Nephron progenitor cell (in vitro differentiated cells): ENCODE measurements around the gene RALGAPA1.
"Not testable (repeated sequence)": the region's sequence is repeated elsewhere in the genome, so short reads cannot be mapped to it uniquely, and the experiment has no call there.

ENCODE experiments used
- DNase-seq: peaks from one replicate; pipeline ENCODE4 v3.0.0; 2021
- H3K27ac Mint-ChIP-seq: 2 replicates; pipeline ENCODE4 v1.8.0; 2021; ENCODE audit warnings: mild to moderate bottlenecking, moderate library complexity, mixed read lengths
- H3K27me3 Mint-ChIP-seq: 2 replicates; pipeline ENCODE4 v1.8.0; 2021; ENCODE audit warnings: mild to moderate bottlenecking, low read depth, mixed read lengths; ENCODE audit not compliant: poor library complexity
- H3K36me3 Mint-ChIP-seq: 2 replicates; pipeline ENCODE4 v1.8.0; 2021; ENCODE audit warnings: low read depth, mixed read lengths
- H3K4me1 Mint-ChIP-seq: 2 replicates; pipeline ENCODE4 v1.8.0; 2021; ENCODE audit warnings: mixed read lengths
- H3K4me3 Mint-ChIP-seq: 2 replicates; pipeline ENCODE4 v1.8.0; 2021; ENCODE audit warnings: mild to moderate bottlenecking, moderate library complexity, mixed read lengths
- H3K9me3 Mint-ChIP-seq: 2 replicates; pipeline ENCODE4 v1.8.0; 2021; ENCODE audit warnings: mild to moderate bottlenecking, moderate library complexity, mixed read lengths
- CTCF ChIP-seq: fragments of 200-600 bp; sonication (generic); IDR thresholded peaks from 2 replicates; pipeline ENCODE4 v1.5.0; 2021; ENCODE audit warnings: antibody characterized with exemption

Gene RALGAPA1

GRCh38 chr14:35637269-35637668, 171.8 kb downstream of the RALGAPA1 start:
- Mint-ChIP-seq H3K27ac (no peak overlapping the region), H3K9me3 (peaks cover 34% of the 10 kb centered on the region), H3K4me3 (no peak overlapping the region), H3K36me3 (peaks cover 65% of the 10 kb centered on the region), H3K4me1 (no peaks in the 10 kb centered on the region), H3K27me3 (peaks cover 4% of the 10 kb centered on the region)
- TF ChIP-seq CTCF, result no peak
- no peak for DNase-seq

GRCh38 chr14:35632676-35633075, 176.4 kb downstream of the RALGAPA1 start:
- Mint-ChIP-seq H3K36me3 (peaks cover 20% of the 10 kb centered on the region), H3K9me3 (peaks cover 9% of the 10 kb centered on the region), H3K27ac (no peak overlapping the region), H3K27me3 (no peaks in the 10 kb centered on the region), H3K4me3 (no peak overlapping the region), H3K4me1 (no peaks in the 10 kb centered on the region)
- DNase-seq, result no peak
- no peak for TF ChIP-seq CTCF

- Mint-ChIP-seq H3K9me3 (peaks cover 5% of the 10 kb centered on the region), H3K4me1 (no peaks in the 10 kb centered on the region), H3K27ac (no peak overlapping the region), H3K27me3 (no peaks in the 10 kb centered on the region), H3K4me3 (no peak overlapping the region), H3K36me3 (peaks cover 16% of the 10 kb centered on the region)
- TF ChIP-seq CTCF, result no peak
- DNase-seq, result no peak
Measured at GRCh38 chr14:35632271-35632670, 176.8 kb downstream of the RALGAPA1 start.

- H3K27me3 Mint-ChIP-seq, result no peaks in the 10 kb centered on the region
- H3K27ac Mint-ChIP-seq, result no peak overlapping the region
- no peak for TF ChIP-seq CTCF
- DNase-seq, result no peak
- H3K4me1 Mint-ChIP-seq, result no peaks in the 10 kb centered on the region
- H3K36me3 Mint-ChIP-seq, result peaks cover 5% of the 10 kb centered on the region
- H3K4me3 Mint-ChIP-seq, result no peak overlapping the region
- H3K9me3 Mint-ChIP-seq, result no peaks in the 10 kb centered on the region
Measured at GRCh38 chr14:35631071-35631805, 177.9 kb downstream of the RALGAPA1 start.

- Mint-ChIP-seq H3K9me3 (no peaks in the 10 kb centered on the region), H3K27ac (peak overlapping the region; percentile 4), H3K4me1 (no peaks in the 10 kb centered on the region), H3K4me3 (no peak overlapping the region), H3K36me3 (peaks cover 11% of the 10 kb centered on the region), H3K27me3 (no peaks in the 10 kb centered on the region)
- TF ChIP-seq CTCF, result no peak
- DNase-seq, result no peak
Measured at GRCh38 chr14:35628989-35629388, 180.1 kb downstream of the RALGAPA1 start.

GRCh38 chr14:35626947-35627346, 182.1 kb downstream of the RALGAPA1 start:
- H3K4me3 Mint-ChIP-seq, H3K27ac Mint-ChIP-seq, H3K9me3 Mint-ChIP-seq, DNase-seq, H3K4me1 Mint-ChIP-seq, H3K27me3 Mint-ChIP-seq: not testable (repeated sequence)
- peaks cover 25% of the 10 kb centered on the region for H3K36me3 Mint-ChIP-seq

GRCh38 chr14:35621996-35622395, 187.1 kb downstream of the RALGAPA1 start:
- peaks cover 61% of the 10 kb centered on the region for H3K36me3 Mint-ChIP-seq
- H3K4me3 Mint-ChIP-seq, H3K27ac Mint-ChIP-seq, H3K27me3 Mint-ChIP-seq, H3K4me1 Mint-ChIP-seq, DNase-seq: not testable (repeated sequence)
- H3K9me3 Mint-ChIP-seq, result peaks cover 33% of the 10 kb centered on the region

GRCh38 chr14:35619998-35620397, 189.1 kb downstream of the RALGAPA1 start:
- not testable (repeated sequence) for H3K4me3 Mint-ChIP-seq, DNase-seq, H3K4me1 Mint-ChIP-seq, H3K27ac Mint-ChIP-seq, H3K27me3 Mint-ChIP-seq
- Mint-ChIP-seq H3K9me3 (peaks cover 33% of the 10 kb centered on the region), H3K36me3 (peaks cover 61% of the 10 kb centered on the region)

- H3K4me3 Mint-ChIP-seq, H3K4me1 Mint-ChIP-seq, DNase-seq, H3K27me3 Mint-ChIP-seq: not testable (repeated sequence)
- Mint-ChIP-seq H3K27ac (peak overlapping the region; percentile 36), H3K9me3 (peaks cover 33% of the 10 kb centered on the region), H3K36me3 (peaks cover 57% of the 10 kb centered on the region)
Measured at GRCh38 chr14:35619461-35619860, 189.6 kb downstream of the RALGAPA1 start.
